ENCODE data around the gene RYR2. TPM values are rescaled to one million over a fixed set of nuclear protein-coding genes. Genes with fewer than 3 reads are reported as not detected.

Gene RYR2
- total and polyA plus RNA-seq, 2 of the 8 experiments (the other 6 are each of a cell fraction or from before 2014, with no cell fraction given): 1.3 to 4.4 TPM

DNA sequence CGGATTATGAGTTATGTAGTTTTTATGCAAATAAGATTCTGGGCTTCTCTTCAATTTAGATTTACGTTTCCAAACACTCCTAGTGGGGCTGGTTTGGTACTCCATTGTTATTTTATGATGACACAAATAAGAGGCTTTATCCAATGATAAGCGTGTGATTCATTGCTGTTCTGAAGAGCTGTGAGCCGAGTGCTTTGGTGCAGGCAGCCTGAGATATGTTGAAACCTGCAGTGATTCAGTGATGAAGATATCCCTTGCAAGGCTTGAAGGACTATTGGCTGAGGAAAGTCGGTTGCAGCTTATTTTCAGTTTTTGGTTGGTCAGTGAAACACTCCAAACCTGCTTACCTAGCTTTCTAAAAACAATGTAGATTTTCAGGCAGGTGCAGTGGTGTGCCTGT is 112.2 kb downstream of the RYR2 start:
- H3K4me1 ChIP-seq (replicated peaks in 1 of 4; ENCODE audit: control insufficient read depth in 3 of 4, insufficient read depth in 4 of 4, low read length in 3 of 4): no peaks in the 10 kb centered on the region
- no peak overlapping the region for H3K9ac ChIP-seq (replicated peaks in 1 of 4; ENCODE audit: extremely low read depth in 1 of 4, low read depth in 3 of 4, low read length in 3 of 4)
- no peaks in the 10 kb centered on the region for H4K20me1 ChIP-seq (replicated peaks in 1 of 2; ENCODE audit: control insufficient read depth in 1 of 2, insufficient read depth in 2 of 2, low read length in 2 of 2)
- no peaks in the 10 kb centered on the region for H3K9me3 ChIP-seq (ENCODE audit: insufficient read depth in 2 of 2, low read depth in 1 of 2, low read length in 1 of 2)
- H3K4ac ChIP-seq (replicated peaks; ENCODE audit: insufficient read length, low read depth, low read length): no peak overlapping the region
- no peak overlapping the region for H3K4me2 ChIP-seq (ENCODE audit: insufficient read depth in 1 of 2, low read depth in 2 of 2, low read length in 2 of 2)
- no peak overlapping the region for H3K4me3 ChIP-seq (ENCODE audit: extremely low read depth in 1 of 4, insufficient read depth in 2 of 4, low read depth in 3 of 4, low read length in 4 of 4)
- H2AFZ ChIP-seq (ENCODE audit: low read length): no peak overlapping the region
- H3K23me2 ChIP-seq (ENCODE audit: low read depth, low read length): no peaks in the 10 kb centered on the region
- no peak overlapping the region for H2BK120ac ChIP-seq (replicated peaks; ENCODE audit: low read depth, low read length)
- no peak overlapping the region for H4K5ac ChIP-seq (ENCODE audit: insufficient read length, low read depth, low read length)
- H2BK20ac ChIP-seq (ENCODE audit: low read length): no peak overlapping the region
- H3K18ac ChIP-seq (ENCODE audit: extremely low read depth, low read length): no peak overlapping the region
- no peaks in the 10 kb centered on the region for H3K36me3 ChIP-seq (ENCODE audit: control insufficient read depth in 2 of 4, insufficient read depth in 4 of 4, low read length in 3 of 4)
- no peak overlapping the region for H2BK12ac ChIP-seq (ENCODE audit: low read depth, low read length)
- no peak overlapping the region for H2BK15ac ChIP-seq (ENCODE audit: low read length)
- H3K79me2 ChIP-seq (ENCODE audit: control insufficient read depth in 1 of 2, insufficient read depth in 2 of 2, low read length in 2 of 2): no peaks in the 10 kb centered on the region; a peak in 1 of 4 replicates
- FAIRE-seq: no peak
- H3K27me3 ChIP-seq (replicated peaks in 1 of 4; ENCODE audit: control insufficient read depth in 3 of 4, extremely low read depth in 1 of 4, insufficient read depth in 3 of 4, low read length in 3 of 4): peaks cover 0 to 1% (median 0%) of the 10 kb centered on the region in 4 experiments; a peak in 1 of 7 replicates
- no peak overlapping the region for H3K23ac ChIP-seq (ENCODE audit: insufficient read length)
- TF ChIP-seq, protein P1, sequence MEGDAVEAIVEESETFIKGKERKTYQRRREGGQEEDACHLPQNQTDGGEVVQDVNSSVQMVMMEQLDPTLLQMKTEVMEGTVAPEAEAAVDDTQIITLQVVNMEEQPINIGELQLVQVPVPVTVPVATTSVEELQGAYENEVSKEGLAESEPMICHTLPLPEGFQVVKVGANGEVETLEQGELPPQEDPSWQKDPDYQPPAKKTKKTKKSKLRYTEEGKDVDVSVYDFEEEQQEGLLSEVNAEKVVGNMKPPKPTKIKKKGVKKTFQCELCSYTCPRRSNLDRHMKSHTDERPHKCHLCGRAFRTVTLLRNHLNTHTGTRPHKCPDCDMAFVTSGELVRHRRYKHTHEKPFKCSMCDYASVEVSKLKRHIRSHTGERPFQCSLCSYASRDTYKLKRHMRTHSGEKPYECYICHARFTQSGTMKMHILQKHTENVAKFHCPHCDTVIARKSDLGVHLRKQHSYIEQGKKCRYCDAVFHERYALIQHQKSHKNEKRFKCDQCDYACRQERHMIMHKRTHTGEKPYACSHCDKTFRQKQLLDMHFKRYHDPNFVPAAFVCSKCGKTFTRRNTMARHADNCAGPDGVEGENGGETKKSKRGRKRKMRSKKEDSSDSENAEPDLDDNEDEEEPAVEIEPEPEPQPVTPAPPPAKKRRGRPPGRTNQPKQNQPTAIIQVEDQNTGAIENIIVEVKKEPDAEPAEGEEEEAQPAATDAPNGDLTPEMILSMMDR (IDR thresholded peaks at IDR 0.05; ENCODE audit: control extremely low read depth in 1 of 3, insufficient read depth in 1 of 3, low read depth in 1 of 3, low read length in 3 of 3): no peak
- TF ChIP-seq SP2 (IDR thresholded peaks at IDR 0.05; ENCODE audit: low read length): no peak
- no peak overlapping the region for H4K91ac ChIP-seq (replicated peaks; ENCODE audit: insufficient read length, low read length)
- H3K27ac ChIP-seq (ENCODE audit: low read depth, low read length): no peak overlapping the region
- POLR2A ChIA-PET (ENCODE audit: partially characterized antibody): no interaction called here
- CTCF ChIA-PET (ENCODE audit: partially characterized antibody): interaction anchor here (1.1 to 1.4 kb wide), 2 partner anchors 8 to 13 kb away, joined by 3 to 5 read pairs; no protein-coding TSS in a partner anchor
- no peak overlapping the region for H2BK5ac ChIP-seq (ENCODE audit: low read depth, low read length)
- H2AK5ac ChIP-seq (ENCODE audit: low read depth, low read length): no peak overlapping the region
- H4K8ac ChIP-seq (ENCODE audit: extremely low read depth, insufficient read depth, low read length): no peak overlapping the region
- no peak overlapping the region for H3K56ac ChIP-seq (replicated peaks; ENCODE audit: insufficient read length, low read depth, low read length)
- no peaks in the 10 kb centered on the region for H3K79me1 ChIP-seq (ENCODE audit: low read depth, low read length)
- H3K14ac ChIP-seq (ENCODE audit: insufficient read length): no peak overlapping the region
- 89% methylated on average over 5 of the region's 5 CpGs; no CpG with 5 or more reads in 1 of the 2 experiments for WGBS, 2 experiments (ENCODE audit: extremely low coverage in 1 of 2, insufficient coverage in 1 of 2, insufficient read length in 1 of 2, insufficient replicate concordance in 2 of 2, low coverage in 1 of 2, low lambda C conversion rate in 2 of 2, missing lambda C conversion rate in 1 of 2)
- no peak for DNase-seq (ENCODE audit: low read depth in 1 of 2, low spot score in 2 of 2)
